Tibial nerve (tissue), 4 donors: Measurements from ENCODE around the gene SLC39A11.

Experiments used
- EP300 ChIP-seq, 2 donors: sonication (generic); formaldehyde crosslinking; IDR thresholded peaks; one replicate each; pipeline ENCODE4 v1.6.1; 2017; ENCODE audit warnings: antibody characterized with exemption in 2 of 2, mild to moderate bottlenecking in 1 of 2
- POLR2A ChIP-seq, 2 donors: fragments of 450-650 bp; IDR thresholded peaks; one replicate each; pipeline ENCODE4 v1.6.1; 2017; ENCODE audit warnings: antibody characterized with exemption in 2 of 2, mild to moderate bottlenecking in 2 of 2, moderate library complexity in 2 of 2
- TF ChIP-seq, protein P1 (sequence below), 5 experiments: fragments of 200-600 bp in 3 of 5; fragments of 450-650 bp in 2 of 5; sonication (generic) in 3 of 5; IDR thresholded peaks; one replicate each; pipeline ENCODE4 v1.5.1; 2016 to 2019; ENCODE audit warnings: antibody characterized with exemption in 5 of 5, mild to moderate bottlenecking in 3 of 5, moderate library complexity in 2 of 5

DNA sequence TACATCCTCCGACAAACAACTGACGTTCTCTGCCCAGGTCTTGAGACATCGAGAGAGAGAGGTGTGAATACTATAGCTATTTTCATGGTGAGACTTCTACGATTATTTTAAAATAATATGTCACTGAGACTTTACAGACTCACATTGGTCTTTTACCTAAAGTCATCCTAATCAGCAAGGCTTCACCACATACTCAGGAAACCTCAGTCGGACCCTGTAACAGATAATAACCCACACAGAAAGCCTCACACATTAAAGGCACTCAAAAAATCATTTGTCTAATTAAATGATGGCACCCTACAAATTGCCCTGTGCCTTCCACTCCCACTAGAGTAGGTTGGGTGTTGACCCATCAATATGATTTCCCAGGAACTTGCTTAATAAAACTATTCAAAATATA, 19.8 kb upstream of the SLC39A11 start:
- TF ChIP-seq, protein P1, sequence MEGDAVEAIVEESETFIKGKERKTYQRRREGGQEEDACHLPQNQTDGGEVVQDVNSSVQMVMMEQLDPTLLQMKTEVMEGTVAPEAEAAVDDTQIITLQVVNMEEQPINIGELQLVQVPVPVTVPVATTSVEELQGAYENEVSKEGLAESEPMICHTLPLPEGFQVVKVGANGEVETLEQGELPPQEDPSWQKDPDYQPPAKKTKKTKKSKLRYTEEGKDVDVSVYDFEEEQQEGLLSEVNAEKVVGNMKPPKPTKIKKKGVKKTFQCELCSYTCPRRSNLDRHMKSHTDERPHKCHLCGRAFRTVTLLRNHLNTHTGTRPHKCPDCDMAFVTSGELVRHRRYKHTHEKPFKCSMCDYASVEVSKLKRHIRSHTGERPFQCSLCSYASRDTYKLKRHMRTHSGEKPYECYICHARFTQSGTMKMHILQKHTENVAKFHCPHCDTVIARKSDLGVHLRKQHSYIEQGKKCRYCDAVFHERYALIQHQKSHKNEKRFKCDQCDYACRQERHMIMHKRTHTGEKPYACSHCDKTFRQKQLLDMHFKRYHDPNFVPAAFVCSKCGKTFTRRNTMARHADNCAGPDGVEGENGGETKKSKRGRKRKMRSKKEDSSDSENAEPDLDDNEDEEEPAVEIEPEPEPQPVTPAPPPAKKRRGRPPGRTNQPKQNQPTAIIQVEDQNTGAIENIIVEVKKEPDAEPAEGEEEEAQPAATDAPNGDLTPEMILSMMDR (IDR thresholded peaks at IDR 0.05): no peak
- TF ChIP-seq EP300 (IDR thresholded peaks at IDR 0.05): no peak
- no peak for TF ChIP-seq POLR2A (IDR thresholded peaks at IDR 0.05)
